ENCODE measurements around the gene DNAH14.
"Not testable (repeated sequence)": the region's sequence is repeated elsewhere in the genome, so short reads cannot be mapped to it uniquely, and the experiment has no call there.

Gene DNAH14

GRCh38 chr1:225354906-225355305 lies 425.4 kb downstream of the DNAH14 start:
- DNase-seq, result no peak

DNA sequence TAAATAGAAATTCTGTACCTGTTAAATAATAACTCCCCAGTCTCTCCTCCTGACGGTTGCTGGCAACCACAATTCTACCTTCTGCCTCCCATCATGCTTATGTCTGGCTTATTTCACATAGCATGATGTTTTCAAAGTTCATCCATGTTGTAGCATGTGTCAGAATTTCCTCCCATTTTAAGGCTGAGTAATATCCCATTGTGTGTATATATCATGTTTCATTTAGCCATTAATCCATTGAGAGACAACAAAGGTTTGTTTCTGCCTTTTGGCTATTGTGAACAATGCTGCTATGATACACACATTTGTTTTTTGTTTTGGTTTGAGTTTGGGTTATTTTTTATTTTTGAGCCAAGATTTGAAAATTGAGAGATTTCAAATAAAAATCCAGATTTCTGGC lies 426.4 kb downstream of the DNAH14 start:
- no peak for DNase-seq

DNA sequence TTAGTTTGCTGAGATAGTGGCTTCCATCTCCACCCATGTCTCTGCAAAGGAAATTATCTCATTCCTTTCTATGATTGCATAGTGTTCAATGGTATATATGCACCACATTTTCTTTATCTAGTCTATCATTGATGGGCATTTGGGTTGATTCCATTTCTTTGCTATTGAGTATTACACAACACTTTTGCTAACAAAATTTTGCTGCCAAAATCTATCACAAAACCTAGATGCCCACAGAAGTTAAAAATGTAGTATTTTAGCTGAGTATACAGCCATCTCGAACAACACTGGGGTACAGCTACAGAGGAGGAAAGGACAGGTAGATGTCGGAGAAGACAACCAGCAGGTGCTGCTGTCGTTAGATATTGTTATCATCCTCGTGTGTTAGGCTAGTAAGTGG lies 430.6 kb downstream of the DNAH14 start:
- DNase-seq, result no peak

GRCh38 chr1:225361176-225361575 lies 431.7 kb downstream of the DNAH14 start:
- DNase-seq, result no peak

DNA sequence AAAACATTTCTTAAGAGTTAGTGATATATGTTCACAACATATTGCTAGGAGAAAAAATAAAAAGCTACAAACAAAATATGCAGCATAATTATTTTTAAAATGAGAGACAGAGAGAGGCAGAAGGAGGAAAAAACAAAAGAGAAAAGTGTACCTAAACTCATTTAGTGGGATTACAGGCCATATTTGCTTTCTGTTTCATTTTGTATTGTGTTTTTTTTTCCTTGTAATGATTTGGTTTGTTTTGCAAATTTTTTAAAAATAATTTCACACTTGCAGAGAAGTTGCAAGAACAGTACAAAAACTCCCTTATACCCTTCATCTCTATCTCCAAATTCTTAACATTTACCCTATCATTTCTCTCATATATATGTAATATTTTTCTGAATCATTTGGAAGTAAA lies 433.3 kb downstream of the DNAH14 start:
- DNase-seq, result no peak

GRCh38 chr1:225364439-225364838 lies 435.0 kb downstream of the DNAH14 start:
- no peak for DNase-seq

- DNase-seq, result no peak
Measured at GRCh38 chr1:225366018-225366417, 436.5 kb downstream of the DNAH14 start.

DNA sequence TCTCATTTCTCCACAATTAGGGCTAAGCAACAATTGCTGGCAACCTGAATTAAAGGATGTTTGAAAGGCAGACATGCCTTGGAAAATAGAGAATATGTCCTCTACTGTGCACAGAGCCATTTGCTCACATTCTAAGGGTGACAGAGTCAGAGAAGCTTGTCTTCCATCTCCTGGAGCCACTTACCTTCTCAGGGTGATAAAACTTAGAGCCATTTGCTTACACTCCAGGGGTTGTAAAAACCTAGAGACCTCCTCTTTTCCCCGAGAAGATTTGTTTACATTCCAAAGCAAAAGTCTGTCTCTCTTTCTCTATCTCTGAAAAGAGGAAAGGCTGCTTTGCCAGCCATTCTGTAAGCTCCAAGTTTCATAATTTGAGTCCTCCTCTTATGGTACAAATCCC lies 437.1 kb downstream of the DNAH14 start:
- no peak for DNase-seq

DNA sequence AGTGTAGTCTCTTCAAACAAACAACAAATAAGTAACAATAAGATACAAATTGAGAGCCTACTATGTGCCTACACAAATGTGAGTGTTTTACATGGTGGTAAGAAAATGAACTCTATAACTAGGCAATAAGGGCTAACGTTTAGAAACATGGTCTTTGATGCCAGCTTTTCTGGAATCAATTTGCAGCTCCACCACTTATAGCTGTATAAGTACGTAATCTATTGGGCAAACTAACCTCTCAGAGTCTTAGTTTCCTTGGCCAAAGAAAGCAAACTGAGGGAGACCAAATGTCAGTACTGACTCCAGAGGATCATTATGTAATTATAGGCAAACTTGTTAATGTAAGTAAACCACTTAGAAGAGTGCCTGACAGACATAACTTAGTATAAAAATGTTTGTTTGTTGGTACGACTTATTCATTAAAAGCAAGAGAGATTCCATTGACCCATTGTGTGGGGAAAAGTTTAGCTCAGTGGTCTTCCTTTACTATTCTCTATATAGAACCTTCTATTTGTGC lies 438.6 kb downstream of the DNAH14 start:
- no peak for DNase-seq

DNA sequence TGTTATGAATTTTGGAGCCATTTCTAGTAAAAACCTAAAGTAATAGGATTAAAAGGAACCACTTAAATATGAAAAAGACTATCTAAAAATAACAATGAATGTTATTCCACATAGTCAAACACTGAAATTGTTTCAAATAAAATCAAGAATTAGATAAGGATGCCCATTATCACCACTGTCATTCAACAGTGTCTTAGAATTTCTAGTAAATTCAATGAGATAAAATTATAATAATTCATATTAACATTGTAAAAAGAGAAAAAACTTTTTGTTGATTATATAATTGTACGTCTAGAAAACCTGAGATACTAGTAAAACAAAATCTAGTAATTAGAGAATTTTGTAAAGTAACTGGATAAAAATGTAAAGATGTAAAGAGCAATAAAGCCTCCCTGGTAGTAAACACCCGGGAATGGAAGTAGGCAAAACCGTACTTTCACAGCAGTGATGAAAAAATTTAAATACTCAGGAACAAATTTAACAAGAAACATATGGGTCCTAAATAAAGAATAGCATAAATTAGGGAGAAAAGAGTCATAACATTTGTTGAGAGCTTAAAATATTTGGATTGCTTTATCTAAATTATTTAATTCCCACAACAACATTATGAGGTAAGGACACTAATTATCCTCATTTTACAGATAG lies 442.0 kb downstream of the DNAH14 start:
- no peak for DNase-seq

DNA sequence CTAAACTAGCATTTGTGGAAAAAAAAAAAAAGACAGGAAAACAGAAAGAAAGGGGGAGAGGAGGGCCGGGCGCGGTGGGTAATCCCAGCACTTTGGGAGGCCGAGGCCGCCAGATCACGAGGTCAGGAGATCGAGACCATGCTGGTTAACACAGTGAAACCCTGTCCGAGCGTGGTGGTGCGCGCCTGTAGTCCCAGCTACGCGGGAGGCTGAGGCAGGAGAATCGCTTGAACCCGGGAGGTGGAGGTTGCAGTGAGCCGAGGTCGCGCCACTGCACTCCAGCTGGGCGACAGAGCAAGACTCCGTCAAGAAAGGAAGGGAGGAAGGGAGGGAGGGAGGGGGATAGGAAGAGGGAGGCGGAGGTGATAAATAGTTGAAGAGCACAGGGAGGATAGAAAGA lies 443.7 kb downstream of the DNAH14 start:
- DNase-seq, result no peak

DNA sequence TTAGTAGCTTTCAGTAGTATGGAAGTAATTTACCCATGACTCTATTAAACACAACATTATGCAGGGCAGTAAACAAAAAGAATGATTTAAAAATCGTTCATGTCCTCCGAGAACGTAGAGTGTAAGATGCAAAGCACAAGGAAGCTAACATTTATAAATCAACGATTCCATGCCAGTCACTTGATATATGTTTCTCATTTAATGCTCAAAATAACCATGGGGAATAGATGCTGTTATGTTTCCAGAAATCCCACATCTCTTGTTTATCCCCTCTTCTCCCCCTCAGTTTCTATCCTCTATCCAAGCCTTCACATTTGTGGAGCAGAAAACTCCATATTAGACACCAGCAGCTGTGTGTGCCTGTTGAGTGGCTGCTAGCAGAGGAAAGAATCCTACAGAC lies 445.5 kb downstream of the DNAH14 start:
- no peak for DNase-seq

GRCh38 chr1:225378880-225379279 lies 449.4 kb downstream of the DNAH14 start:
- no peak for DNase-seq

DNA sequence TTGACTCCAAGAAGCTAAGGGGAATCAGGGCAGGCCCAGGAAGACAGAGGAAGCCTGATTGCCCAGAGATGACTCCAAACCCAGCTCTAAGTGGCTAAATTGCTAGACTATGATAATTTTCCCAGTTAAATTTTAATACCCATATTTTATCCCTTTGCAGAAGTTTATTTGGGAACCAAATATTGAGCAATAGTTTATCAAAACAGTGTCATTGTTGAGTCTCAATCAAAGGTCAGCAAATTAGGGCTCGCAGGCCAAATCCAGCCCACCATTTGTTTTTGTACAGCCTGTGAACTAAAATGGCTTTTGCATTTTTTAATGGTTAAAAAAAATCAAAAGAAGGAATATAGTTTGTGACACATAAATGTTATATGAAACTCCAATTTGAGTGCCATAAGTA lies 451.2 kb downstream of the DNAH14 start:
- no peak for DNase-seq

DNA sequence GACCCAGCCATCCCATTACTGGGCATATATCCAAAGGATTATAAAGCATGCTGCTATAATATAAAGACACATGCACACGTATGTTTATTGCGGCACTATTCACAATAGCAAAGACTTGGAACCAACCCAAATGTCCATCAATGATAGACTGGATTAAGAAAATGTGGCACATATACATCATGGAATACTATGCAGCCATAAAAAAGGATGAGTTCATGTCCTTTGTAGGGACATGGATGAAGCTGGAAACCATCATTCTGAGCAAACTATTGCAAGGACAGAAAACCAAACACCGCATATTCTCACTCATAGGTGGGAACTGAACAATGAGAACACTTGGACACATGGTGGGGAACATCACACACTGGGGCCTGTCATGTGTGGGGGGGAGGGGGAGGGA lies 457.4 kb downstream of the DNAH14 start:
- DNase-seq, result not testable (repeated sequence)

GRCh38 chr1:225388372-225388771 lies 458.9 kb downstream of the DNAH14 start:
- DNase-seq, result no peak

DNA sequence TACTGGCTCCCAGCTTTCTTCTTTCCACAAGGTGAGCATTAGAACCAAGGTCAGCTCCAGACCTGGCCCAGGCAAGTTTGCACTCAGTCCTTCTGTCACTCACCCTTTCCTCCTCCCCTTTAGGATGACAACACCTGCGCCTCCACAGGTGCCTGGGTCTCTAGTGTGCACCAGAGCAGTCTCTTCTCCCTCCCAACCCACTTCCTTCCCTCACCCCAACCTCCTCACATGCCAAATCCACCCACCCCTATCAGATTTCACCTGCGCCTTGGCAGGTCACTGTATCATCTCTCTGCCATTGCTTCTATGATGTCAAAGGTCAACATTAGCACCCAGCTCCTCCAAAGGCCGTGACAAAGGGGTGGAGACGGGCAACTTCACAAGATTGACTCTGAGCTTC lies 460.4 kb downstream of the DNAH14 start:
- no peak for DNase-seq

DNA sequence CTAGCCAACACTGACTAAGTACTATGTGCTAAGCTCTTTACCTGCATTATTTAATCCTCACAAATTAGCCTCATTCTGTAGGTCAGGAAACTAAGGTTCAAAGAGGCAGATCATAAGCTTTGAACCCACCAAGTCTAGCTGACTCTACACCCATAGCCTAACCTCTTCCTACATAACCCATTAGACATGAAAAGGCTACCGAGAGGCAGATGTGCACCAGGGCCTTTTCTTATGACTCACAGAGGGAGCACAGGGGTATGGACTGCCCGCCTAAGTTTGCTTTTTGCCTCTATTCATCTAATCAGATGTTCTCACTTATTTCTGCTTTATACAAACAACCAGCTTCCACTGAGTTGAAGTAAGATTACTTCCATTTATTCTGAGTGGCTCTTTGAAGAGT lies 466.9 kb downstream of the DNAH14 start:
- DNase-seq, result no peak

DNA sequence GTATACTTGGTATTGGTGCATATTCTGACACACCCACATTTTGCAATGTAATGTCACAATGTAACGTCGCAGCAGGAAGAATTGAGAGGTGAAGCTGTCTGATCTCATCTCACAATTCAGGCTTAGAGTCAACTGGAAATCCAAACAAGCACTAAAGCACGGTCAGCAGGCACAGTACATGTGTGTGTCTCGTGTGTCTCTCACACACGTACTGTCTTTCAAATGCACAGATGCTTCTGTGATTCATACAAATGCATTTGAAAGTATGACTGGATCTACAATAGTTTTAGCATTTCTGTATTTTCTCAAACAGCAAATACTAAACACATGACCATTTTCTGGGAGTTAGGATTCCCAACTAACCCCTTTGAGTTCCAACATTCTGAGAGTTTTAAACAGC lies 471.5 kb downstream of the DNAH14 start:
- no peak for DNase-seq

GRCh38 chr1:225406976-225407725 lies 477.7 kb downstream of the DNAH14 start:
- DNase-seq, result no peak

DNA sequence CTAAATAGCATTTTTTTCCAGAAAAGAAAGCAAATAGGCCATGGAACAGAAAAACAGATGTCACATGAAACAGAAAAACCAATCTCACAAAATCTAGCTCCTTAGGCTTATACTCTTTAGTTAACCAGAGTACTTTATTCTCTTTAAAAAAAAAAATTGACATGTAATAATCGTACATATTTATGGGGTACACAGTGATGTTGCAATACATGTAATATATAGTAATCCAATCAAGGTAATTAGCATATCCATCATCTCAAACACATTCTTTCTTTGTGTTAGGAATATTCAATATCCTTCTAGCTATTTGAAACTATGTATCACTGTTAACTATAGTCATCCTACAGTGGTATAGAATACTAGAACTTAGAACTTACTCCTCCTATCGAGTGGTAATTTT lies 478.3 kb downstream of the DNAH14 start:
- DNase-seq, result no peak

DNA sequence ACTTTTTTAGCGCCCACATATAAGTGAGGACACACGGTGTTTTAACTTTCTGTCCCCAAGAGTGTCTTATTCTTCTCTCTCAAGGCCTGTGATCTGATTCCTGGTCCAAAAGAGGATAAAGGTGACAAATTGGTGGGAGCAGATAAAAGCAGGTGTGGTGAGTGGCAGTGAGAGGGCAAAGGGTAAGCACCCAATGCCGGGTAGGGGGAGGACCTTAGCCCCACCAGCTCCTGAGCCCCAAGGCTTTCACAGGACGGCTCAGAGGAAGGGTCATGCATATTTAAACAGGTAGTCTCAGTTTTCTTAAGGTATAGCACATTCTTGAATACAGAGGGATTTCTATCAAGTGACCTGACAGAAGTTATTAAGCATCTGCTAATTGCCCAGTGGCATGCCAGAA lies 478.8 kb downstream of the DNAH14 start:
- no peak for DNase-seq

GRCh38 chr1:225409051-225409450 lies 479.6 kb downstream of the DNAH14 start:
- no peak for DNase-seq

DNA sequence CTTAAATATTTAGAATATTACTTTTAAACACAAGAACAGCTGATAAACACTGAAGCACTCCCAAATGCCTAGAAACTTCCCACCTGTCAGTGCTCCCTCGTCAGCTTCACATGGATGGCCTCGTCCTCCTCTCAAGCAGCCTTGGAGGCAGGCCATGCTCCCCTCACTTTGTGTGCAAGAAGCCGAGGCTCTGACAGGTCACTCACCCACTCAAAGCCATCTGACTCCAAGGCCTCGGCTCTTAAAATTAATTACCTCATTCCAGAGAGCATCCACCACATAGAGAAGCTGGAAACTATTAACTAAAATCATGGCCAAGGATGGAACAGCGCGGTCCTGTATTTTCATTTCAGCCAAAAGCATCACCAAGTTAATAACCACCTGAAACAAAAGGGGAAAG lies 480.6 kb downstream of the DNAH14 start:
- no peak for DNase-seq

DNA sequence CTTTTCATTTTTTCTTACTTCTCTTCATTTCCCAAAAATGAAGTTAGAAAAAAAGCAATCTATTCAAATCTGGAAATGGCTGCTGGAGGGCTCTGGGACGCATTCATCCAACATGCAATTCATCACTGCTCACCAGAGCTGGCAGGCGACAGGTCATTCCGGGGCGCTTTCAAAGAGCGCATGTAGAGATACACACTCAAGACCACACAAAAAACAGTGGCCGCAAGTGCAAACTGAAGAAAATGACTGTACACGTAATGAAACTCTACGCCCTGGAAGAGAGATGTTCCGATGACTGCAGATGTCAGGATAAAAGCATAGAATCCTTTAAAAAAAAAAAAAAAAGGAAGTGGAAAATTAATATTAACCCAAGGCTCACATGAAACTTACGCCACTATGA lies 482.8 kb downstream of the DNAH14 start:
- DNase-seq, result no peak
